AML-193 (cell line): ENCODE results near the gene RRAGB.
"Not testable (repeated sequence)": the region's sequence is repeated elsewhere in the genome, so short reads cannot be mapped to it uniquely, and the experiment has no call there.

Experiments
- DNase-seq, 2 experiments: peaks; one replicate each; lab custom pipeline; 2025; lab: John Stamatoyannopoulos, UW

The RRAGB gene, protein sequence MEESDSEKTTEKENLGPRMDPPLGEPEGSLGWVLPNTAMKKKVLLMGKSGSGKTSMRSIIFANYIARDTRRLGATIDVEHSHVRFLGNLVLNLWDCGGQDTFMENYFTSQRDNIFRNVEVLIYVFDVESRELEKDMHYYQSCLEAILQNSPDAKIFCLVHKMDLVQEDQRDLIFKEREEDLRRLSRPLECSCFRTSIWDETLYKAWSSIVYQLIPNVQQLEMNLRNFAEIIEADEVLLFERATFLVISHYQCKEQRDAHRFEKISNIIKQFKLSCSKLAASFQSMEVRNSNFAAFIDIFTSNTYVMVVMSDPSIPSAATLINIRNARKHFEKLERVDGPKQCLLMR

GRCh38 chrX:55717521-55718497 is at the start of gene RRAGB:
RRAGB (plus strand) TSS chrX:55717749; CDS start chrX:55718328, 579 bp downstream.
- peak; percentile 69 to 82 for DNase-seq

DNA sequence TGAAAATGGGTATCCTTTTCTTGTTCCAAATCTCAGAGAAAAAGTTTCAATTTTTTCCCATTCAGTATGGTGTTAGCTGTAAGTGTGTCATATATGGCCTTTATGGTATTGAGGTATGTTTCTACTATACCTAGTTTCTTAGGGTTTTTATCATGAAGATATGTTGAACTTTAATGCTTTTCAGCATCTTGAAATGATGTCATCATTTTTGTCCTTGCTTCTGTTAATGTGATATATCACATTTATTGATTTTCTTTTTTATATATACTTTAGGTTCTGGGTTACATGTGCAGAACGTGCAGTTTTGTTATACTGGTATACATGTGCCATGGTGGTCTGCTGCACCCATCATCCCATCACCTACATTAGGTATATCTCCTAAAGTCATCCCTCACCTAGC is 49.5 kb upstream of the RRAGB start:
- DNase-seq: no peak

DNA sequence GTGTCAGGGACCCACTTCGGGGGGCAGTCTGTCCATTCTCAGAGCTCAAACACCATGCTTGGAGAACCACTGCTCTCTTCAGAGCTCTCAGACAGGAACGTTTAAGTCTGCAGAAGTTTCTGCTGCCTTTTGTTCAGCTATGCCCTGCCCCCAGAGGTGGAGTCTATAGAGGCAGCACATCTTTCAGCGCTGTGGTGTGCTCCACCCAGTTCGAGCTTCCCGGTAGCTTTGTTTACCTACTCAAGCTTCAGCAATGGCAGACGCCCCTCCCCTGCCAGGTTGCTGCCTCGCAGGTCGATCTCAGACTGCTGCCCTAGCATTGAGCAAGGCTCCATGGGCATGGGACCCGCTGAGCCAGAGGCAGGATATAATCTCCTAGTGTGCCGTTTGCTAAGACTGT is 29.0 kb upstream of the RRAGB start:
- not testable (repeated sequence) for DNase-seq

- no peak for DNase-seq
Observed at GRCh38 chrX:55695227-55696018, 22.1 kb upstream of the RRAGB start.

GRCh38 chrX:55697381-55697780 is 20.2 kb upstream of the RRAGB start:
- DNase-seq: no peak

- no peak for DNase-seq
Observed at GRCh38 chrX:55702671-55703070, 14.9 kb upstream of the RRAGB start.

GRCh38 chrX:55703436-55703835 is 14.1 kb upstream of the RRAGB start:
- DNase-seq: not testable (repeated sequence)

DNA sequence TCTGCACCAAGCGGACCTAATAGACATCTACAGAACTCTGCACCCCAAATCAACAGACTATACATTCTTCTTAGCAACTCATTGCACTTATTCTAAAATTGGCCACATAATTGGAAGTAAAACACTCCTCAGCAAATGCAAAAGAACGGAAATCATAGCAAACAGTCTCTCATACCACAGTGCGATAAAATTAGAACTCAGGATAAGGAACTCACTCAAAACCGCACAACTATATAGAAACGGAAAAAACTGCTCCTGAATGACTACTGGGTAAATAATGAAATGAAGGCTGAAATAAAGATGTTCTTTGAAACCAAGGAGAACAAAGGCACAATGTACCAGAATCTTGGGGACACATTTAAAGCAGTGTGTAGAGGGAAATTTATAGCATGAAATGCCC is 12.5 kb upstream of the RRAGB start:
- DNase-seq: not testable (repeated sequence)

GRCh38 chrX:55709735-55710134 is 7.8 kb upstream of the RRAGB start:
- DNase-seq: no peak

DNA sequence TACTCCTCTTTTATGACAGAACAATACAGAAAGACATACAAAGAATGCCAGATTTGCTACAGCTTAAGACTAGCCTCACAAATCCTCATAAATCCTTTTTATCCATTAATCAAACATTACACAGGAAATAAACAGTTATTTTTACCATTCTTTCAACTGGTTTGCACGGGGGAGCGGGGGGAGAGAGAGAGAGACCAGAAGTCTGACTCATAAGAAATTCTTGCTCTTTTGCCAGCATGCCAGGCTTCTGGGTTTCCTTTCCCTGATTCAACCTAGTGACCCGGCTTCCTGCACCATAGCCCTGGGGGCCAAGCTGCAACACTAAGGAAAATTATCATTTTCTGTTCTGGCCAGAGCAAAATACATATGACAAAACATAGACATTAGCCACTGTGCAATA is 6.8 kb upstream of the RRAGB start:
- DNase-seq: no peak

- no peak for DNase-seq
Observed at GRCh38 chrX:55713631-55714030, 3.9 kb upstream of the RRAGB start.

- DNase-seq: peak; percentile 11 to 12
Observed at GRCh38 chrX:55714161-55714560, 3.4 kb upstream of the RRAGB start.

GRCh38 chrX:55715847-55716246 is 1.7 kb upstream of the RRAGB start:
- no peak for DNase-seq

DNA sequence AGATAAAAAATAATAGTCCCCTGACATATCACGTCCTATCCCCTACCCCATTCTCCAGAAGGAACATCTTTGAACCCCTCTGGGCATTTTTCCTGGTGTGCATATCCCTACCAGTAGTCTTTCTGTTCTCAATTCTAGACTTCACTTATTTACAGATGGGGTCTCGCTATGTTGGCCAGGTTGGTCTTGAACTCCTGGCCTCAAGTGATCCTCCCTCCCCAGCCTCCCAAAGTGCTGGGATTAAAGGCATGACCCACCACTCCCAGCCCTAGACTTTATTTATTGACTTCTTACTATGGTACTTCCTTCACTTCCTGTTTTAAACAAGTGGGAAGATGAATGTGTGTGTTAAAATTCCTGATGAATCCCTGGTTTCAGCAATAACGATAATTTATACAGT is 612 bp upstream of the RRAGB start:
- DNase-seq: no peak

- no peak for DNase-seq
Observed at GRCh38 chrX:55731826-55732225, 14.3 kb downstream of the RRAGB start.

- no peak for DNase-seq
Observed at GRCh38 chrX:55738969-55739368, 21.4 kb downstream of the RRAGB start.

- DNase-seq: no peak
Observed at GRCh38 chrX:55742649-55743048, 25.1 kb downstream of the RRAGB start.

DNA sequence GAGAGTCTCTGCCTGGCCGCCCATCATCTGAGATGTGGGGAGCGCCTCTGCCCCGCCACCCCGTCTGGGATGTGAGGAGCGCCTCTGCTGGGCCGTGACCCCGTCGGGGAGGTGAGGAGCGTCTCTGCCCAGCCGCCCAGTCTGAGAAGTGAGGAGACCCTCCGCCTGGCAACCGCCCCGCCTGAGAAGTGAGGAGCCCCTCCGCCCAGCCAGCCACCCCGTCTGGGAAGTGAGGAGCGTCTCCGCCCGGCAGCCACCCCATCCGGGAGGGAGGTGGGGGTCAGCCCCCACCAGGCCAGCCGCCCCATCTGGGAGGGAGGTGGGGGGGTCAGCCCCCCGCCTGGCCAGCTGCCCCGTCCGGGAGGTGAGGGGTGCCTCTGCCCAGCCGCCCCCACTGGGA is 30.9 kb downstream of the RRAGB start:
- not testable (repeated sequence) for DNase-seq

GRCh38 chrX:55750256-55750655 is 32.7 kb downstream of the RRAGB start:
- DNase-seq: no peak

GRCh38 chrX:55754861-55755294 is 37.3 kb downstream of the RRAGB start:
- DNase-seq: no peak

DNA sequence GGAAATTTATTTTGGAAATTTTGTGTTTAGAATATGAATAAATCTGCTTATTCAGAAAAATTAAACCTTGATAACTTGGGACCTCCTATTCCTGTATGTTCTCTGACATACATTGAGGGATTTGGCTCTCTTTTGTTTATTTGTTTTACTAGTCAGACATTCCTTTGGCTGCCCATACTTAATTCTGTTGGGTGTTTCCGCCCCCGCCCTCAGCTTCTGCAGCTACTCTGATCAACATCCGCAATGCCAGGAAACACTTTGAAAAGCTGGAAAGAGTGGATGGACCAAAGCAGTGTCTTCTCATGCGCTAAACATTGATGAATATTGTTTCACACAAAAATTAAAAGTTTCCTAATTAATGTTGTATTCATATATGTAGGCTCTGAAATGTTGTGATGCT is 40.5 kb downstream of the RRAGB start:
- DNase-seq: no peak

DNA sequence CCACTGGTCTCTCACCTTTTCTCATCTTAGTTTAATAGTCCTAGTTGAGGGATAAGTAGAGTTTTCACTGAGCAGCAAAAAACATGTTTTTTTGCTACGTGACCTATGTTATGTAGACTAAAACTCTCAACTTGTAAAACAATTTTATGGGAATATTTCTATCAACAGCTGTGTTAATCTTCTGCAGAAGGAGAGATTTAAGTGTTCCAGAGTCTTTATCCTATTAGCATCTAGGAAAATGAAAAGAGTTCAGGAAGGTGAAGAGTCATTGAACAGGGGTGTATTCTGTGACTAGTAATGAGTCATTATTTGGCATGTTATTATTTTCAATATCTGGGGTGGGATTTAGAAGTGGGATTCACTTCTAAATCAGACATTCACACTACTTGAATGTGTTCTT is 41.9 kb downstream of the RRAGB start:
- DNase-seq: no peak
